Fibroblast of the conjunctiva (primary cell): ENCODE results near the gene TWIST2.
A peak's percentile ranks its signal among the peaks of the same experiment; 100 is the strongest.

ENCODE experiments used
- DNase-seq: peaks from one replicate; pipeline ENCODE4 v3.0.0-alpha.2; 2010; ENCODE audit warnings: low read depth

The TWIST2 gene

GRCh38 chr2:238890618-238891456 lies 43.0 kb downstream of the TWIST2 start:
- no peak for DNase-seq

GRCh38 chr2:238891457-238892203 lies 43.7 kb downstream of the TWIST2 start:
- DNase-seq = no peak

GRCh38 chr2:238892204-238892500 lies 44.3 kb downstream of the TWIST2 start:
- DNase-seq = no peak

GRCh38 chr2:238892796-238893195 lies 44.9 kb downstream of the TWIST2 start:
- no peak for DNase-seq

- no peak for DNase-seq
Measured at GRCh38 chr2:238893349-238894000, 45.6 kb downstream of the TWIST2 start.

GRCh38 chr2:238894226-238894949 lies 46.5 kb downstream of the TWIST2 start:
- DNase-seq = no peak

GRCh38 chr2:238894950-238895298 lies 47.0 kb downstream of the TWIST2 start:
- DNase-seq = no peak

- no peak for DNase-seq
Measured at GRCh38 chr2:238895361-238895882, 47.5 kb downstream of the TWIST2 start.

- peak; percentile 48 for DNase-seq
Measured at GRCh38 chr2:238895891-238896600, 48.2 kb downstream of the TWIST2 start.

GRCh38 chr2:238896641-238897040 lies 48.8 kb downstream of the TWIST2 start:
- DNase-seq = no peak

GRCh38 chr2:238897122-238897880 lies 49.4 kb downstream of the TWIST2 start:
- no peak for DNase-seq

- no peak for DNase-seq
Measured at GRCh38 chr2:238897911-238898311, 50.0 kb downstream of the TWIST2 start.

GRCh38 chr2:238898534-238899281 lies 50.8 kb downstream of the TWIST2 start:
- DNase-seq = no peak

GRCh38 chr2:238899386-238899785 lies 51.5 kb downstream of the TWIST2 start:
- no peak for DNase-seq

- no peak for DNase-seq
Measured at GRCh38 chr2:238900511-238900910, 52.6 kb downstream of the TWIST2 start.

- DNase-seq = no peak
Measured at GRCh38 chr2:238901461-238902057, 53.7 kb downstream of the TWIST2 start.

- no peak for DNase-seq
Measured at GRCh38 chr2:238902285-238902684, 54.4 kb downstream of the TWIST2 start.

GRCh38 chr2:238903141-238903540 lies 55.3 kb downstream of the TWIST2 start:
- DNase-seq = no peak

GRCh38 chr2:238904177-238904576 lies 56.3 kb downstream of the TWIST2 start:
- DNase-seq = no peak

- DNase-seq = no peak
Measured at GRCh38 chr2:238904716-238905115, 56.8 kb downstream of the TWIST2 start.
